Measurements from ENCODE around the gene ATG10.

ATG10 gene

GRCh38 chr5:82095536-82095935 lies 123.7 kb downstream of the ATG10 start:
- TF ChIP-seq, protein P1, sequence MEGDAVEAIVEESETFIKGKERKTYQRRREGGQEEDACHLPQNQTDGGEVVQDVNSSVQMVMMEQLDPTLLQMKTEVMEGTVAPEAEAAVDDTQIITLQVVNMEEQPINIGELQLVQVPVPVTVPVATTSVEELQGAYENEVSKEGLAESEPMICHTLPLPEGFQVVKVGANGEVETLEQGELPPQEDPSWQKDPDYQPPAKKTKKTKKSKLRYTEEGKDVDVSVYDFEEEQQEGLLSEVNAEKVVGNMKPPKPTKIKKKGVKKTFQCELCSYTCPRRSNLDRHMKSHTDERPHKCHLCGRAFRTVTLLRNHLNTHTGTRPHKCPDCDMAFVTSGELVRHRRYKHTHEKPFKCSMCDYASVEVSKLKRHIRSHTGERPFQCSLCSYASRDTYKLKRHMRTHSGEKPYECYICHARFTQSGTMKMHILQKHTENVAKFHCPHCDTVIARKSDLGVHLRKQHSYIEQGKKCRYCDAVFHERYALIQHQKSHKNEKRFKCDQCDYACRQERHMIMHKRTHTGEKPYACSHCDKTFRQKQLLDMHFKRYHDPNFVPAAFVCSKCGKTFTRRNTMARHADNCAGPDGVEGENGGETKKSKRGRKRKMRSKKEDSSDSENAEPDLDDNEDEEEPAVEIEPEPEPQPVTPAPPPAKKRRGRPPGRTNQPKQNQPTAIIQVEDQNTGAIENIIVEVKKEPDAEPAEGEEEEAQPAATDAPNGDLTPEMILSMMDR (IDR thresholded peaks at IDR 0.05; ENCODE audit: extremely low read depth, missing control alignments) = no peak
- no peak for DNase-seq (ENCODE audit: low spot score)

GRCh38 chr5:82096249-82096648 lies 124.4 kb downstream of the ATG10 start:
- TF ChIP-seq, protein P1 (IDR thresholded peaks at IDR 0.05; ENCODE audit: extremely low read depth, missing control alignments) = no peak
- no peak for DNase-seq (ENCODE audit: low spot score)

DNA sequence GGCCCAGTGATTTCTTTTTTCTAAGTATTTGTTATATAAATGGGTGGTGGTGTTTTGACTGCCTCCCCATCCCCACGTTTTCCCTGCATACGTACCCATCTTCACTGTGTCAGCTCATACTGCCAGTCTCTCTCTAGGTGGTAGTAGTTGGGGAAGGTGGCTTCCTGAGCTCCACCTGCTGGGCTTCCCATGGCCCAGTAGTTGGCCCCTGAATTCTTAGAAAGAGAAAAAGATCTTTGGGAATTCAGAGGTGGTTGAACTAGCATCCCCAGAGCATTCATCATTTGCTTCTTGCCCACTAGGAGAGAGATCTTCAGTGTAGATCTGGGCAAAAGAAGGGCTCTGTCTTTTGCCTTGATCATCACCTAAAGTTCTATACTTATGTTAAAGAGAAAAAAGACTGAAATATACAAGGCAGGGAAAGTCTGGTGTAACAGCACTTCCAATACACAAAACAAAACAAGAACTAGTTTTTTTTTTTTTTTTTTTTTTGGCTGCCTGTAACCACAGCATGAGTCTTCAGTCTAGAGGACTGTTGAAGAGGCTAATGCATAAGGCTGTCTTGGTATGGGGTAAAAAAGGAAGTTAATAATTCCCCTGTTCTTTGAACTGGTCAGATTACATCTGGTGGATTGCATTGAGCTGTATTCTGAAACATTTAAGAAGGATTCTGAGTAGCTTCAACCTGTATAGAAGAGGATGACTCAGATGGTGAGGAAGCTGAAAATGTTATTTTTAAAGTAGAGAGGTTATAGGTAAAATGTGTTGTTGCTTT lies 128.7 kb downstream of the ATG10 start:
- peak; percentile 49 for DNase-seq (ENCODE audit: low spot score)

GRCh38 chr5:82104872-82105271 lies 133.0 kb downstream of the ATG10 start:
- TF ChIP-seq, protein P1 (IDR thresholded peaks at IDR 0.05; ENCODE audit: extremely low read depth, missing control alignments) = no peak
- DNase-seq (ENCODE audit: low spot score) = no peak

More for the DNA sequence above, 128.7 kb downstream of the ATG10 start:
- TF ChIP-seq, protein P1 (IDR thresholded peaks at IDR 0.05; ENCODE audit: extremely low read depth, missing control alignments) = no peak

DNA sequence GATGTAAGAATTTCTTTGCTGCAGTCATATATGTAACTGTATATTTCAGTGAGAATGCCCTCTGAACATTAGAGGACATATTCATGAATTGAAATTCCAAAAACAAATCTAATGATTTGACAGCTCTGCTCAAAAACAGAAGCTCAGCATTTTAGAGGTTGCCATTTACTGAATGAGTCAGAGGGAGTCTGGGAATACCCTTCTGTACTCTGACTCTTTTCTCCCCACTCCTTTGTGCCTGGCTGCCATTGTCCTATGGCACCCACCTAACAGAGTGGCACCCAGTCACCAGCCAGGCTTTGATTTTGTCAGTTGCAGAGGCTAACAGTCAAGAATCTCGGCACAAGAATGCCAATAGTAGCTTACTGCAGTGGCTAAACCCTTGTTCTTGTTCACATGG lies 133.6 kb downstream of the ATG10 start:
- DNase-seq (ENCODE audit: low spot score) = no peak
- TF ChIP-seq, protein P1 (IDR thresholded peaks at IDR 0.05; ENCODE audit: extremely low read depth, missing control alignments) = no peak

- TF ChIP-seq, protein P1 (IDR thresholded peaks at IDR 0.05; ENCODE audit: extremely low read depth, missing control alignments) = no peak
- no peak for DNase-seq (ENCODE audit: low spot score)
These were observed 134.4 kb downstream of the ATG10 start for GRCh38 chr5:82106207-82106606.

GRCh38 chr5:82106756-82107155 lies 134.9 kb downstream of the ATG10 start:
- no peak for DNase-seq (ENCODE audit: low spot score)
- TF ChIP-seq, protein P1 (IDR thresholded peaks at IDR 0.05; ENCODE audit: extremely low read depth, missing control alignments) = no peak
